Epithelial cell of esophagus (primary cell): Measurements from ENCODE around the gene MRPL18.

Experiments used
- DNase-seq: peaks from one replicate; pipeline ENCODE4 v3.0.0; 2010; ENCODE audit warnings: low read depth
- H3K4me3 ChIP-seq: 2 replicates; pipeline ENCODE4 v1.5.1; 2011; ENCODE audit warnings: mild to moderate bottlenecking, low read length, control low read depth
- TF ChIP-seq, protein P1 (sequence below): IDR thresholded peaks from 2 replicates; pipeline ENCODE4 v1.5.1; 2011; ENCODE audit warnings: low read depth, mild to moderate bottlenecking, low read length, control low read depth, inconsistent platforms; ENCODE audit not compliant: insufficient read depth; ENCODE audit errors: missing control alignments

Gene MRPL18

DNA sequence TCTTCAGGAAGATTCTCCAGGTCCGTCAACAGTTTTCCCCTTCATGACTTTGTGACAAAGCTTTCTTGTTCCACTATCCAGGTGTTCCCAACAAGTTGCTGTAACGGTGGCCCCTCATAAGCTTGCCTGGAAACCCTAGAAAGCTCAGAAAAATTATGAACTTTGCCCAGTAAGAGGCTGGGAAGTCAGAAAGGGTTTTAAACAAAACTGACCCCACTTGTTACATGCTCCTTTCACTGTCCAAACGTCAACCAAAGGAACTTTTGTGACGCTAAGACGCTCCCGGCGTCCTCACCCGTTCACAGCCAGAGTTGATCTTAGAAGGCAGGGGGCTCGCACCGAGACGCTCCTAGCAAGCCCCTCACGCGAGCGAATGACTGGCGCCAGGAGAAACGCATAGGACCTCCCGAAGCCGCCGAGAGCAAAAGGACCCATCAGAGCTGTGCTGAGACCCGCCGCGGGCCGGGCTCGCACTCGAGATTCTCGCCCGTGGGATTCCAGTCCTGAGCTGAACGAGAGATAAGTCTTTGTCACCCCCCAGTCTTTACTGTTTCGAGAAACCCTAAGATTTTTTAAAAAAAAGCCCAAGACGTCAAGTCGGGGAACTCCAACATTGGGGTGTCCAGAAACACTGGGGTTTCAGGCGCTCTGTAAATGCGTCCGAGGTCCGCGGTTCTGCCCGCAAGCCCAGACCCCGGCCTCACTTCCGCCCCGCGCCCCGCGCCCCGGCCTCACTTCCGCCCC, 29.0 kb upstream of the MRPL18 start:
- H3K4me3 ChIP-seq, result peak overlapping the region; percentile 82
- peak; percentile 12 for DNase-seq
- TF ChIP-seq, protein P1, sequence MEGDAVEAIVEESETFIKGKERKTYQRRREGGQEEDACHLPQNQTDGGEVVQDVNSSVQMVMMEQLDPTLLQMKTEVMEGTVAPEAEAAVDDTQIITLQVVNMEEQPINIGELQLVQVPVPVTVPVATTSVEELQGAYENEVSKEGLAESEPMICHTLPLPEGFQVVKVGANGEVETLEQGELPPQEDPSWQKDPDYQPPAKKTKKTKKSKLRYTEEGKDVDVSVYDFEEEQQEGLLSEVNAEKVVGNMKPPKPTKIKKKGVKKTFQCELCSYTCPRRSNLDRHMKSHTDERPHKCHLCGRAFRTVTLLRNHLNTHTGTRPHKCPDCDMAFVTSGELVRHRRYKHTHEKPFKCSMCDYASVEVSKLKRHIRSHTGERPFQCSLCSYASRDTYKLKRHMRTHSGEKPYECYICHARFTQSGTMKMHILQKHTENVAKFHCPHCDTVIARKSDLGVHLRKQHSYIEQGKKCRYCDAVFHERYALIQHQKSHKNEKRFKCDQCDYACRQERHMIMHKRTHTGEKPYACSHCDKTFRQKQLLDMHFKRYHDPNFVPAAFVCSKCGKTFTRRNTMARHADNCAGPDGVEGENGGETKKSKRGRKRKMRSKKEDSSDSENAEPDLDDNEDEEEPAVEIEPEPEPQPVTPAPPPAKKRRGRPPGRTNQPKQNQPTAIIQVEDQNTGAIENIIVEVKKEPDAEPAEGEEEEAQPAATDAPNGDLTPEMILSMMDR, result no peak

DNA sequence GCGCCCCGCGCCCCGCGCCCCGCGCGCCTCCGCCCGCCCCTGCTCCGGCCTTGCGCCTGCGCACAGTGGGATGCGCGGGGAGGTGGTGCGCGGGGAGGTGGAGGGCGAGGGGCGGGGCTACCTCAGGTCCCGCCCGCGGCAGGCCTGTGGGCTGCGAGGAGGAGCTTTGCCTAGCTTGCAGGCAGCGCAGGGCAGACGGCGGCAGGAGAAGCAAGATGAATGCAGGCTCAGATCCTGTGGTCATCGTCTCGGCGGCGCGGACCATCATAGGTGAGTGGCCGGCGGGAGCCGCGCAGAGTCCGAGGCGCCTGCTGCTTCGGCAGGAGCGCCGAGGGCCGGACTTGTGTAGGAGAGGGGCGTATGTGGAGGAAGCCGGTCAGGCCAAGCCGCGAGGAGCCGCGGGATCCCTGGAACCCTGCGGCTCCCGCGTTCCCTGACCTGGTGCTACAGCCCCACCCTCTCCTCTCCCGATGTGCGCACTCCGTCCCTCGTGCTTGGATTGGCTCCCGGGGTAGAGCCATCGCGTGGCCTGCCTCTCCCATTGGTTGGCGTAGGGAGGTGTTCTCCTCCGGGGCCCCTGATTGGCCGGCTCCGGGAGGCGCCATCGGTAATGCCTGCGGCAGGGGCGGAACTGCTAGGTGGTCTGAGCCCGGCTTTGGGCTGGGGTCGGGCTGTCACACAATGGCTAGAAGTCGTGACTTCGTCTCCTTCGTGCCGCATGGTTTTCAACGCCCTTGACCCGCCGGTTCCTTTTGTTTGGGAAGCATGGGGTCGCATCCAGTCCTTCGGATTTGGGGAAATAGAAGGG, 28.2 kb upstream of the MRPL18 start, which contains the start of gene ACAT2:
Gene ACAT2 (plus strand): TSS at position 173 of the 808 bp plus-strand sequence. CDS start 43 bp downstream, at position 216.
- H3K4me3 ChIP-seq, result peak within 1 kb of the TSS; percentile 82
- TF ChIP-seq, protein P1, result no peak
- peak; percentile 96 for DNase-seq

GRCh38 chr6:159762681-159763293, 27.5 kb upstream of the MRPL18 start:
- H3K4me3 ChIP-seq, result peak overlapping the region; percentile 82
- TF ChIP-seq, protein P1, result no peak
- DNase-seq, result peak; percentile 48

- H3K4me3 ChIP-seq, result no peak overlapping the region
- TF ChIP-seq, protein P1, result no peak
- no peak for DNase-seq
These were observed 23.4 kb upstream of the MRPL18 start for GRCh38 chr6:159766906-159767305.

- TF ChIP-seq, protein P1, result no peak
- no peak overlapping the region for H3K4me3 ChIP-seq
- no peak for DNase-seq
These were observed 20.8 kb upstream of the MRPL18 start for GRCh38 chr6:159769470-159769869.

- no peak for DNase-seq
- TF ChIP-seq, protein P1, result no peak
- H3K4me3 ChIP-seq, result no peak overlapping the region
These were observed 18.1 kb upstream of the MRPL18 start for GRCh38 chr6:159772196-159772595.
